GM23248 (cell line): Measurements from ENCODE around the gene SRPRA. TPM values are rescaled to one million over a fixed set of nuclear protein-coding genes. Genes with fewer than 3 reads are reported as not detected.

Experiments used
- DNase-seq: peaks from one replicate; pipeline ENCODE4 v3.0.0-alpha.2; 2015
- H2AFZ ChIP-seq: fragments of 200-600 bp; sonication (generic); 2 replicates; pipeline ENCODE4 v1.6.1; 2016; ENCODE audit warnings: antibody characterized with exemption
- H3F3A ChIP-seq: fragments of 200-600 bp; sonication (generic); 2 replicates; pipeline ENCODE4 v1.6.1; 2016; ENCODE audit warnings: mild to moderate bottlenecking, antibody characterized with exemption, mixed run types; ENCODE audit not compliant: insufficient read depth
- H3K27ac ChIP-seq: fragments of 200-600 bp; sonication (generic); 2 replicates; pipeline ENCODE4 v1.5.1; 2016; ENCODE audit warnings: mild to moderate bottlenecking
- H3K27me3 ChIP-seq: fragments of 200-600 bp; sonication (generic); replicated peaks from 2 replicates; pipeline ENCODE4 v1.6.1; 2016; ENCODE audit warnings: mild to moderate bottlenecking; ENCODE audit not compliant: insufficient read depth
- H3K36me3 ChIP-seq: fragments of 200-600 bp; sonication (generic); 2 replicates; pipeline ENCODE4 v1.6.1; 2016; ENCODE audit warnings: low read depth, mild to moderate bottlenecking
- H3K4me1 ChIP-seq: fragments of 200-600 bp; sonication (generic); 2 replicates; pipeline ENCODE4 v1.6.1; 2016; ENCODE audit warnings: mild to moderate bottlenecking; ENCODE audit not compliant: insufficient read depth
- H3K4me2 ChIP-seq: fragments of 200-600 bp; sonication (generic); one replicate; pipeline ENCODE4 v1.6.1; 2016; ENCODE audit warnings: mild to moderate bottlenecking; ENCODE audit not compliant: unreplicated experiment
- H3K4me3 ChIP-seq: fragments of 200-600 bp; sonication (generic); 2 replicates; pipeline ENCODE4 v1.5.1; 2016; ENCODE audit warnings: mild to moderate bottlenecking
- H3K79me2 ChIP-seq: fragments of 200-600 bp; sonication (generic); 2 replicates; pipeline ENCODE4 v1.6.1; 2016; ENCODE audit warnings: mild to moderate bottlenecking; ENCODE audit not compliant: insufficient read depth
- H3K9ac ChIP-seq: fragments of 200-600 bp; sonication (generic); 2 replicates; pipeline ENCODE4 v1.6.1; 2016; ENCODE audit warnings: mild to moderate bottlenecking
- H3K9me2 ChIP-seq: fragments of 200-600 bp; sonication (generic); 2 replicates; pipeline ENCODE4 v1.6.1; 2016; ENCODE audit warnings: mixed run types, mild to moderate bottlenecking, moderate library complexity; ENCODE audit not compliant: insufficient read depth
- H3K9me3 ChIP-seq: fragments of 200-600 bp; sonication (generic); one replicate; pipeline ENCODE4 v1.6.1; 2017; ENCODE audit warnings: low read depth
- H4K20me1 ChIP-seq: fragments of 200-600 bp; sonication (generic); 2 replicates; pipeline ENCODE4 v1.6.0; 2016; ENCODE audit not compliant: insufficient read depth
- EZH2 ChIP-seq: fragments of 200-600 bp; sonication (generic); IDR thresholded peaks from 2 replicates; pipeline ENCODE4 v1.6.1; 2018; ENCODE audit warnings: antibody characterized with exemption, mild to moderate bottlenecking; ENCODE audit not compliant: insufficient read depth, poor library complexity, severe bottlenecking
- EZH2phosphoT487 ChIP-seq: fragments of 200-600 bp; sonication (generic); IDR thresholded peaks from 2 replicates; pipeline ENCODE4 v1.6.1; 2018; ENCODE audit warnings: antibody characterized with exemption, moderate library complexity, mild to moderate bottlenecking, low read depth; ENCODE audit not compliant: insufficient read depth
- WGBS, 2 experiments: methylation state at CpG; one replicate each; pipeline ENCODE4 v1.1.6; 2015 to 2017; ENCODE audit warnings: low lambda C conversion rate in 2 of 2, low coverage in 1 of 2; ENCODE audit errors: missing lambda C conversion rate in 2 of 2; 5-methylcytosine and 5-hydroxymethylcytosine counted together
- in situ Hi-C: fragments of 300-500 bp; cut with MboI; formaldehyde crosslinking; loops from 2 replicates; pipeline ENCODE4 v1.15.0; 2020
- polyA plus RNA-seq: library from polyadenylated mRNA; unstranded; fragments of >200 nt; fragmentation: Nextera tagmentation; extraction: Ambion mirVana; gene quantifications from 2 replicates; pipeline ENCODE4 v1.2.1, GENCODE V29; 2016
- total RNA-seq: library from RNA; depleted of rRNA; stranded (reverse); fragments of >200 nt; shearing (Covaris generic); gene quantifications from 2 replicates; pipeline ENCODE4 v1.2.3, GENCODE V29; 2014

The SRPRA gene
- total and polyA plus RNA-seq, 2 experiments from 2014 or later = 125 to 151 TPM

- TF ChIP-seq EZH2 (no peak), EZH2phosphoT487 (no peak)
- 83 to 85% methylated on average over 4 of the region's 4 CpGs for WGBS, 2 experiments
- in situ Hi-C loops = no loop called here
Observed at GRCh38 chr11:126277780-126278179, 9.1 kb upstream of the SRPRA start.

GRCh38 chr11:126277322-126277721 lies 8.6 kb upstream of the SRPRA start:
- in situ Hi-C loops = no loop called here
- Histone ChIP-seq H3K4me3 (no peak overlapping the region), H3F3A (peaks cover 5% of the 10 kb centered on the region; the same call in 1 of the 2 replicates), H2AFZ (no peak overlapping the region), H3K4me1 (0 out of 2 replicates have a peak, but pooled peaks cover 5% of the 10 kb centered on the region), H3K9me2 (no peaks in the 10 kb centered on the region), H3K9me3 (no peaks in the 10 kb centered on the region), H3K27me3 (no peaks in the 10 kb centered on the region), H3K79me2 (no peaks in the 10 kb centered on the region), H3K9ac (no peak overlapping the region), H4K20me1 (no peaks in the 10 kb centered on the region), H3K4me2 (no peak overlapping the region), H3K27ac (no peak overlapping the region), H3K36me3 (no peaks in the 10 kb centered on the region; the same call in 1 of the 2 replicates)
- 93 to 95% methylated on average over 11 of the region's 11 CpGs for WGBS, 2 experiments
- no peak for DNase-seq
- TF ChIP-seq EZH2 (no peak), EZH2phosphoT487 (no peak)

More at GRCh38 chr11:126277780-126278179, 9.1 kb upstream of the SRPRA start:
- Histone ChIP-seq H3K9ac (no peak overlapping the region), H3K4me3 (no peak overlapping the region), H3F3A (peaks cover 5% of the 10 kb centered on the region; the same call in 1 of the 2 replicates), H3K27ac (no peak overlapping the region), H3K36me3 (no peaks in the 10 kb centered on the region; the same call in 1 of the 2 replicates), H3K79me2 (no peaks in the 10 kb centered on the region), H3K9me3 (no peaks in the 10 kb centered on the region), H3K27me3 (no peaks in the 10 kb centered on the region), H3K4me1 (0 out of 2 replicates have a peak, but pooled peaks cover 5% of the 10 kb centered on the region), H4K20me1 (no peaks in the 10 kb centered on the region), H3K4me2 (no peak overlapping the region), H2AFZ (no peak overlapping the region), H3K9me2 (no peaks in the 10 kb centered on the region)
- no peak for DNase-seq

- in situ Hi-C loops = no loop called here
- 1 to 3% methylated on average over 21 to 23 of the region's 23 CpGs for WGBS, 2 experiments
Observed at GRCh38 chr11:126268361-126268707, 361 bp downstream of the SRPRA start.

GRCh38 chr11:126267650-126268049 lies 1.0 kb downstream of the SRPRA start:
- Histone ChIP-seq H3K27ac (peak overlapping the region; percentile 82), H3K9me3 (no peaks in the 10 kb centered on the region), H3K27me3 (no peaks in the 10 kb centered on the region), H3K36me3 (peaks cover 44% of the 10 kb centered on the region), H4K20me1 (no peaks in the 10 kb centered on the region; the same call in 1 of the 2 replicates), H3K79me2 (peaks cover 52% of the 10 kb centered on the region), H3F3A (no peaks in the 10 kb centered on the region), H2AFZ (no peak overlapping the region), H3K4me2 (peak overlapping the region; percentile 88), H3K4me1 (peaks cover 7% of the 10 kb centered on the region), H3K9ac (peak overlapping the region; percentile 98), H3K9me2 (no peaks in the 10 kb centered on the region), H3K4me3 (peak overlapping the region; percentile 91)
- TF ChIP-seq EZH2 (no peak), EZH2phosphoT487 (no peak)
- 53 to 56% methylated on average over 6 of the region's 6 CpGs for WGBS, 2 experiments
- no peak for DNase-seq
- in situ Hi-C loops = no loop called here

More at GRCh38 chr11:126268361-126268707, 361 bp downstream of the SRPRA start:
- H3K9me3 ChIP-seq = no peaks in the 10 kb centered on the region
- H3K4me2 ChIP-seq = peak overlapping the region; percentile 88
- no peaks in the 10 kb centered on the region; the same call in 1 of the 2 replicates for H4K20me1 ChIP-seq
- H3K36me3 ChIP-seq = peaks cover 37% of the 10 kb centered on the region
- DNase-seq = peak; percentile 62
- no peak for TF ChIP-seq EZH2
- peak overlapping the region; percentile 98 for H3K9ac ChIP-seq
- H3K4me1 ChIP-seq = peaks cover 7% of the 10 kb centered on the region
- H3F3A ChIP-seq = no peaks in the 10 kb centered on the region
- H3K4me3 ChIP-seq = peak overlapping the region; percentile 91
- H2AFZ ChIP-seq = peak overlapping the region; percentile 72
- H3K27ac ChIP-seq = peak overlapping the region; percentile 82
- no peaks in the 10 kb centered on the region for H3K9me2 ChIP-seq
- no peaks in the 10 kb centered on the region for H3K27me3 ChIP-seq
- H3K79me2 ChIP-seq = peaks cover 52% of the 10 kb centered on the region

- Histone ChIP-seq H3K27me3 (no peaks in the 10 kb centered on the region), H4K20me1 (no peaks in the 10 kb centered on the region; the same call in 1 of the 2 replicates), H3K4me1 (peaks cover 7% of the 10 kb centered on the region), H3K4me2 (no peak overlapping the region), H3K79me2 (peaks cover 48% of the 10 kb centered on the region), H3K9ac (no peak overlapping the region), H3K9me2 (no peaks in the 10 kb centered on the region), H3K27ac (no peak overlapping the region), H3K4me3 (no peak overlapping the region), H2AFZ (no peak overlapping the region), H3K9me3 (no peaks in the 10 kb centered on the region), H3K36me3 (peaks cover 61% of the 10 kb centered on the region), H3F3A (peaks cover 9% of the 10 kb centered on the region; the same call in 1 of the 2 replicates)
- peak; percentile 30 for DNase-seq
- TF ChIP-seq EZH2phosphoT487 (no peak), EZH2 (no peak)
- 84 to 90% methylated on average over 8 of the region's 8 CpGs for whole genome bisulfite sequencing, 2 experiments
- in situ Hi-C loops = no loop called here
Observed at GRCh38 chr11:126265811-126266210, 2.9 kb downstream of the SRPRA start.
